Measurements from ENCODE around the gene CRELD1. TPM values are rescaled to one million over a fixed set of nuclear protein-coding genes. Genes with fewer than 3 reads are reported as not detected.

Gene CRELD1
- total RNA-seq, 6 experiments from 2014 or later: 11.3 to 22.6 (median 12.4) TPM

DNA sequence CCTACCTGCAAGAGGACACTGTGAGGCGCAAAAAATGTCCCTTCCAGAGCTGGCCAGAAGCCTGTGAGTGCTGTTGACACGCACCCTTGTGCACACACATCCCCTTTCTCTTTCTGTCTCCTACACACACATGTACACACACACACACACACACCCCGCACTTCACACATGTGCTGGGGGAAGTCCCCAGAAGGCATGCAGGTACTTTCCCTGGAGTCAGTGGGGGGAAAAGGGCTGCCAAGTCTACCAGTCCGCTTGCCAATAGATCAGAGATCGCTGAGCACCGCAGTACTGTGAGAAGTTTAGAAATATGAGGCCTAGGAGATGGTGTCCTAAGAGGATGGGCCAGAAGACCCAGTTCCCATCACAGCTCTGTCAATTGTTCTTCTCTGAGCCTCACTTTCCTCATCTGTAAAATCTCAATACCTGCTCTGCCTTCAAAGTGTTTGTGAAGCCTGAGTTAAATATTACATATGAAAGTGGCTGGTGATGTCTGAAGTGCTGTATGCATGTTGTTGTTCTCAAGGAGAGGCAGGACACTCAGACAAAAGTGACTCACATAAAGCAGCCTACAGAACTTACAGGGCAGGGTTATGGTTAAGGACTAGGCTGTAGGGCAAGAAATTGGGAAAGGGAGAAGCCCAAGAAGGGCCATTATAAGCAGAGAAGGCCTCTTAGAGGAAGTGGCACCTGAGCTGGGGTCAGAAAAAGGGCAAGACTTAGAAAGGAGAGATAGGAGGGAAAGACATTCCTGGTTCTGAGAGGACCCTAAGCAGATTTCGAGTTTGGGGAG is 24.2 kb upstream of the CRELD1 start:
- DNase-seq: no peak
- Mint-ChIP-seq H3K27me3 (ENCODE audit: insufficient read depth) (peaks cover 5% of the 10 kb centered on the region), H3K4me1 (ENCODE audit: low read depth) (peaks cover 11% of the 10 kb centered on the region), H3K4me3 (no peak overlapping the region), H3K9me3 (no peaks in the 10 kb centered on the region), H3K27ac (no peak overlapping the region), H3K36me3 (ENCODE audit: low read depth) (no peaks in the 10 kb centered on the region; the same call in 1 of the 2 replicates)
- TF ChIP-seq, protein P1, sequence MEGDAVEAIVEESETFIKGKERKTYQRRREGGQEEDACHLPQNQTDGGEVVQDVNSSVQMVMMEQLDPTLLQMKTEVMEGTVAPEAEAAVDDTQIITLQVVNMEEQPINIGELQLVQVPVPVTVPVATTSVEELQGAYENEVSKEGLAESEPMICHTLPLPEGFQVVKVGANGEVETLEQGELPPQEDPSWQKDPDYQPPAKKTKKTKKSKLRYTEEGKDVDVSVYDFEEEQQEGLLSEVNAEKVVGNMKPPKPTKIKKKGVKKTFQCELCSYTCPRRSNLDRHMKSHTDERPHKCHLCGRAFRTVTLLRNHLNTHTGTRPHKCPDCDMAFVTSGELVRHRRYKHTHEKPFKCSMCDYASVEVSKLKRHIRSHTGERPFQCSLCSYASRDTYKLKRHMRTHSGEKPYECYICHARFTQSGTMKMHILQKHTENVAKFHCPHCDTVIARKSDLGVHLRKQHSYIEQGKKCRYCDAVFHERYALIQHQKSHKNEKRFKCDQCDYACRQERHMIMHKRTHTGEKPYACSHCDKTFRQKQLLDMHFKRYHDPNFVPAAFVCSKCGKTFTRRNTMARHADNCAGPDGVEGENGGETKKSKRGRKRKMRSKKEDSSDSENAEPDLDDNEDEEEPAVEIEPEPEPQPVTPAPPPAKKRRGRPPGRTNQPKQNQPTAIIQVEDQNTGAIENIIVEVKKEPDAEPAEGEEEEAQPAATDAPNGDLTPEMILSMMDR (IDR thresholded peaks at IDR 0.05): no peak

DNA sequence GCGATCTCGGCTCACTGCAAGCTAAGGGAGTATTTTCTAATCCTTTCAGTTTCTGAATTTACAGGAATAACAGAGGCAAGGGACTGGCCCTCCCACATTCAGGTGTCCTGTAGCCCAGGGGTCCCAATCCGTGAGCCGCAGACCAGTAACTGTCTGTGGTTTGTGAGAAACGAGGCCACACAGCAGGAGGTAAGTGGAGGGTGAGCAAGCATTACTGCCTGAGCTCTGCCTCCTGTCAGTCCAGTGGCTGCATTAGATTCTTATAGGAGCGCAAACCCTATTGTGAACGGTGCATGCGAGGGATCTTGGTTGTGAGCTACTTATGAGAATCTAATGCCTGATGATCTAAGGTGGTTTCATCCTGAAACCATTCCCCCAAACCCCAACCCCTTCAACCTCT is 21.8 kb upstream of the CRELD1 start:
- Mint-ChIP-seq H3K9me3 (no peaks in the 10 kb centered on the region), H3K4me3 (no peak overlapping the region), H3K4me1 (ENCODE audit: low read depth) (peaks cover 23% of the 10 kb centered on the region)

DNA sequence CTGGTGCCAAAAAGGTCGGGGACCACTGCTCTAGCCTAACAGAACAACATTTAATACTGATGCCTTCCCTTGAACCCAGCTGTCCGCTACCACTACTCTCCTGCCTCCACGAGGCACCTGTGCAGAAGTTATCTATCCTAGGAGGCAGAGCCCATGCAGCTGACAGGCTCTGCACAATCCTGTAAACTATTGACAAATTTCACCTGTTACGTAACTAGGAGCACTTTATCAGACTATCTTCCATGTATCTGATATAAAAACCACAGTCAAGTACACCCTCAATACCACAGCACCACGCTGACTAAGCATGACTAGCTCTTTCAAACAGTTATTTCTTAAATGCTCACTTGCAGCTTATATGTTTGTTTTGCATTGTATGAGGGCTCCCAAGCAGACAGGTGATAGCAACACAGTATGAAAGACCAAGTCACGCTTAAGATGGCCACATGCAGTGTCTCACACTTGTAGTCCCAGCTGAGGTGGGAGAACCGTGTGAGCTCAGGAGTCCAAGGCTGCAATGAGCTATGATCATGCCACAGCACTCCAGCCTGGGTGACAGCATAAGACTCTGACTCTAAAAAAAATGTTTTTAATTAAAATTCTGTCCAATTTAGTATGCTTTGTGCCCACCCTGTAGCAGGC is 21.2 kb upstream of the CRELD1 start:
- TF ChIP-seq, protein P1 (IDR thresholded peaks at IDR 0.05): no peak
- H3K36me3 Mint-ChIP-seq (ENCODE audit: low read depth): no peaks in the 10 kb centered on the region; the same call in 1 of the 2 replicates
- peak; percentile 65 for DNase-seq
- H3K27me3 Mint-ChIP-seq (ENCODE audit: insufficient read depth): peaks cover 5% of the 10 kb centered on the region
- no peaks in the 10 kb centered on the region for H3K9me3 Mint-ChIP-seq
- H3K27ac Mint-ChIP-seq: no peak overlapping the region
- no peak overlapping the region for H3K4me3 Mint-ChIP-seq
- peaks cover 26% of the 10 kb centered on the region for H3K4me1 Mint-ChIP-seq (ENCODE audit: low read depth)

More for the DNA sequence above, 21.8 kb upstream of the CRELD1 start:
- peaks cover 5% of the 10 kb centered on the region for H3K27me3 Mint-ChIP-seq (ENCODE audit: insufficient read depth)
- no peak overlapping the region for H3K27ac Mint-ChIP-seq
- TF ChIP-seq, protein P1 (IDR thresholded peaks at IDR 0.05): no peak
- no peaks in the 10 kb centered on the region; the same call in 1 of the 2 replicates for H3K36me3 Mint-ChIP-seq (ENCODE audit: low read depth)
- no peak for DNase-seq

DNA sequence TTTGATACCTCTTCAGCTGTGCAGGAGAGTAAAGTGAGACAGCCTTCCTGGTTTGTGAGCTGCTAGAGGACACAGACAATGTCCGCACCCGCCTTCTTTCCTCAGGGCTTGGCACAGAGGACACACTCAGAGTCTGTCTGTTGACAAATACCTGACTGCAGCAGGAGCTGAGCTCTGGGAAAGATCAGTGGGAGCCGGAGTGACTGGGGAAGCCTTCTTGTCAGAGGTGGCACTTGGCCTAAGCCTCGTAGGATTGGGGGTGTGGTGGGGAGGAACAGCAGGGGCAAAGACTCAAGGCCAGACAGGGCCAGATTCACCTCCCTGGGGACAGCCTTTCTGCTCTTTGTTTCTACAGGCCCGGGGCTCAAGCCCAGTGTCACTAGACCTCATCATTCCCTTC is 20.0 kb upstream of the CRELD1 start:
- no peaks in the 10 kb centered on the region; the same call in 1 of the 2 replicates for H3K36me3 Mint-ChIP-seq (ENCODE audit: low read depth)
- no peaks in the 10 kb centered on the region for H3K9me3 Mint-ChIP-seq
- H3K27ac Mint-ChIP-seq: no peak overlapping the region
- DNase-seq: no peak
- peaks cover 3% of the 10 kb centered on the region for H3K27me3 Mint-ChIP-seq (ENCODE audit: insufficient read depth)
- H3K4me3 Mint-ChIP-seq: no peak overlapping the region
- TF ChIP-seq, protein P1 (IDR thresholded peaks at IDR 0.05): no peak
- H3K4me1 Mint-ChIP-seq (ENCODE audit: low read depth): peaks cover 32% of the 10 kb centered on the region

DNA sequence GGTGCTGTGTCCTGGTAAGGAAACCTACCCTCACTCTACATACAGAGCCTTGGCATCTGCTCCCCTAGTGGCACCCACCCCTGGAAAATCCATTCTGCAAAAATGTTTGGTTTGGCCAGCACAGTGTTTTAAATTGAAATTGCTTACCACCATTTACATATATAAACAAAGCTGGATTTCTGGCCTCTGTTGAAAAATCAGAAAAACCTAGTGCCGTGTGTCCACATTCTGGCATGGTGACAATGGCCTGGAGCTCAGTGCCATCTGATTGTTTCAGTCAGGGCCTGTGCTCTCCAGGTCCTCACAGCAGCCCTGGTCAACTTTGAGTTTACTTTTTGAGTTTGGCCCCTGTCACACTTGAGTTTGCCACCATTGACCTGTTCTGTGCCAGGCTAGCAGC is 19.6 kb upstream of the CRELD1 start:
- peaks cover 32% of the 10 kb centered on the region for H3K4me1 Mint-ChIP-seq (ENCODE audit: low read depth)
- H3K36me3 Mint-ChIP-seq (ENCODE audit: low read depth): no peaks in the 10 kb centered on the region; the same call in 1 of the 2 replicates
- no peaks in the 10 kb centered on the region for H3K9me3 Mint-ChIP-seq
- peaks cover 3% of the 10 kb centered on the region; the same call in 1 of the 2 replicates for H3K27me3 Mint-ChIP-seq (ENCODE audit: insufficient read depth)
- TF ChIP-seq, protein P1 (IDR thresholded peaks at IDR 0.05): no peak
- DNase-seq: no peak
- H3K4me3 Mint-ChIP-seq: no peak overlapping the region
- H3K27ac Mint-ChIP-seq: no peak overlapping the region

Data from HFFc6 (cell line).